ENCODE results near the gene GEN1.

DNA sequence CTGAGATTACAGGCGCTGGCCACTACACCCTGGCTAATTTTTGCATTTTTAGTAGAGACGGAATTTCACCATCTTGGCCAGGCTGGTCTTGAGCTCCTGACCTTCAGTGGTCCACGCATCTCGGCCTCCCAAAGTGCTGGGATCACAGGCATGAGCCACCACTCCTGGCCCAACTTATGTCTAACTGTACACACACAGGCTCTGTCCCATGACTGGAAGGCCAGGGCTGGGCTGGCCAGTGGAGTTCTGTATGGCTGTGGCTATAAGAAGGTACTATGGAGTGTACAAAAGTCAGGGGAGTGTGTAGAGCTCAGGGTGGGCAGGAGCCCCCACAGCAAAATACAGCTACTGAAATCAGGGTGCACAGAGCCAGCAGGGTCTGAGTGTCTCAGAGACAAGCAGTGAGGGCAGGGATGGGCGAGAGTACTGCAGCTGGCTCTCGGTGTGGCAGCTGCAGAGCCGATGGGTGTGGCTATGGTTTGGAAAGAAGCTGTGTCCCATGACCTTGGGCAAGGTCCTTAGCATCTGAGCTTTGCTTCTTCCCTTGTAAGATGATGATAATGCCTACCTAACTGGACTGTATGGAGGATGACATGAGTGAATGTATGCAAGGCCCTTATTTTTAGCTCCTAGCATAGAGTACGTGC is 51.9 kb downstream of the GEN1 start:
- TF ChIP-seq, protein P1, sequence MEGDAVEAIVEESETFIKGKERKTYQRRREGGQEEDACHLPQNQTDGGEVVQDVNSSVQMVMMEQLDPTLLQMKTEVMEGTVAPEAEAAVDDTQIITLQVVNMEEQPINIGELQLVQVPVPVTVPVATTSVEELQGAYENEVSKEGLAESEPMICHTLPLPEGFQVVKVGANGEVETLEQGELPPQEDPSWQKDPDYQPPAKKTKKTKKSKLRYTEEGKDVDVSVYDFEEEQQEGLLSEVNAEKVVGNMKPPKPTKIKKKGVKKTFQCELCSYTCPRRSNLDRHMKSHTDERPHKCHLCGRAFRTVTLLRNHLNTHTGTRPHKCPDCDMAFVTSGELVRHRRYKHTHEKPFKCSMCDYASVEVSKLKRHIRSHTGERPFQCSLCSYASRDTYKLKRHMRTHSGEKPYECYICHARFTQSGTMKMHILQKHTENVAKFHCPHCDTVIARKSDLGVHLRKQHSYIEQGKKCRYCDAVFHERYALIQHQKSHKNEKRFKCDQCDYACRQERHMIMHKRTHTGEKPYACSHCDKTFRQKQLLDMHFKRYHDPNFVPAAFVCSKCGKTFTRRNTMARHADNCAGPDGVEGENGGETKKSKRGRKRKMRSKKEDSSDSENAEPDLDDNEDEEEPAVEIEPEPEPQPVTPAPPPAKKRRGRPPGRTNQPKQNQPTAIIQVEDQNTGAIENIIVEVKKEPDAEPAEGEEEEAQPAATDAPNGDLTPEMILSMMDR (IDR thresholded peaks at IDR 0.05) = no peak
- TF ChIP-seq EZH2 (IDR thresholded peaks at IDR 0.05; ENCODE audit: borderline replicate concordance, insufficient read depth, low read depth, low read length, poor library complexity, severe bottlenecking) = no peak

All from B cell (primary cell).